Activated effector memory CD4-positive, alpha-beta T cell treated with Interleukin-2 at 50 U/mL for 16 hours (primary cell): ENCODE data around the gene MAN1A2.
"Not testable (repeated sequence)": the region's sequence is repeated elsewhere in the genome, so short reads cannot be mapped to it uniquely, and the experiment has no call there.

Experiments
- DNase-seq: peaks from one replicate; pipeline ENCODE4 v3.0.0-alpha.2; 2020

MAN1A2 gene

DNA sequence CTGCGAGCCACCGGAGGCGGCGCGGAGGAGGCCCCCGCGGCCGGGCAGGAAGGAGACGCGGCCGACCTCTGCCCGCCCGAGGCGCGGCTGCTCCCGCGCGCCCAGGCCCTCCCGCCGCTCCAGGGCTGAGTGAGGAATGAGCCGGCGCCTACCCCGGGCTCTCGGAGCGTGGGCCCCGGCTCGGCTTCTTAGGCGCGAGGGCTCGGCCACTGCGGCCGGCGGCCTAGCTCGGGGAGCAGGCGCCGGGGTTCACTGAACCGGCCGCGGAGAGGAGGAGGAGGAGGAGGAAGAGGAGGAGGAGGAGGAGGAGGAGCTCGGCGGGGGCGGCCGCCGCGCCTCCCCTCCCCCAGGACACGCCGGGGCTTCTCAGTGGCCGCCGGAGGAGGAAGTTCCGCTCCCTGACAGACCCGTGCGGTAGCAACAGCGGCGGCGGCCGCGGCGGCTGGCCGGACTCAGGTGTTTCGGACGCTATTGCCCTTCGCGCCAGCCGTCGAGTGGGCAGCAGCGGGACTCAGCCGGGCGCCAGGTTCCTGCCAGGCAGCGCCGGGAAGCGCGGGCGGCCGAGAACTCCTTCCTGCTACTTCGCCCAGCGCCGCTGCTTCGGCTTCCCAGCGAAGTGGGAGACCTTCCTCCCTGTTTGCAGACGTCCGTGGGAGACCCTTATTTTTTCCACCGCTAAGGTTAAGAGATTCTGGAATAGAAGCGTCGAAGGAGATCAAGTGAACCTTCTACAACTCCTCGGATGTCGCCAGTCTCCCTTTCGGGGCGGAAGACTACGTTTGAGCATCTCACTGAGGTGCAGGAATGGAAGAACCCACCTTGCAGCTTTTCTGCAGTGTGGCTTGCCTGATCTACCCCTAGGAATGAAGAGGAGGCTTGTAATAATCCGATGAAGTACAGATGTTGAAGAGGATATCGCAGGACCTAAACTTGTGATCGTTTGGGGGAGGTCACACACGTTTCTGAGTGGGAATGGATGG lies at the start of gene MAN1A2:
TSS of gene MAN1A2 (plus strand) at position 404 of the 980 bp plus-strand sequence. CDS start 735 bp downstream, outside the sequence.
- peak; percentile 67 for DNase-seq

DNA sequence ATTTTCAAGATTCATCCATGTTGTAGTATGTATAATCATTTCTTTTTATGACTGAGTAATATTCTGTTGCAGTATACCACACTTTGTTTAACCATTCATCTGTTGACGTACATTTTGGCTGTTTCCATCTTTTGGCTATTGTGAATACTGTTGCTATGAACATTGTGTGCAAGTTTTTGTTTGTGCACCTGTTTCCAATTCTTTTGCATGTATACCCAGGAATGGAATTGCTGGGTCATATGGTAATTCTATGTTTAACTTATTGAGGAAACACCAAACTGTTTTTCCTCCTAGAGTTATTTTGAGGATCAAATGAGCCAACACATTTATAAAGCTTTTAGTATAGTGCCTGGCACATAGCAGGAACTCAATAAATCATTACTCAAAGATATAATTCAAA lies 49.2 kb upstream of the MAN1A2 start:
- no peak for DNase-seq

DNA sequence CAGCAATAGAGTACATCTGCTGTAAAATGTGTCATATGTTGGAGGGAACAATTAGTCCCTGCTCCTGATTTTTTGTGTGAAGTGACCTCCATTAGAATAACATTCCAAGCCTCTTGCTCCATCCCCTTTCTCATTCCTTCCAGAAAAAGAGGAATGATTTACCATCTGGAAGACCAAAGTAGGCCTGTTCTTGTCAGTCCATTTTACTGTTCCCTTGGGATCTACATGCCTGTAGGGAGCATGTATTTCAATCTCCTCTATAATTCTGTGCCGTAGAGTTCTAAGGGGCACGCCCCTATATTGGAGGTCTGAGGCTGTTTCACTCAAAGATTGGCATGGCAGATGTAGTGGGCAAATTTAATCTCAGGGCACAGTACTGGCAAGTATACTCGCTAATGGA lies 48.8 kb upstream of the MAN1A2 start:
- no peak for DNase-seq

DNA sequence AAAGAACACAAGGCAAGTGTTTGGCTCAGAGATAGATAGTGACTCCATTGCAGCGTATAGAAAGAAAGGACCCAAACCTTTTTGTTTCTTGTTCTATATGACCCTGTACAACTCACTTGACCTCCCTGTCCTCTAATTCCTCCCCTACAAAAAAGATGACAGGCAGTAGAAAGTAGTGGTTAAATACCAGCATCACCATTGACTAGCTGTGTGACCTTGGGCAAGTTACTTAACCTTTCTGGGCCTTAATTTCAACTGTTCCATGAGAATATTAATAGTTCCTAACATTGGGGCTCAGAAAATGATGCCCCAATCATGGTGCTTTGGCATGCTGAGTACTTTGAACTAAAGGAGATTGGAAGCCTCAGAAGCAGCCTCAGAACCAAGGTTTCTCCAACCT lies 46.7 kb upstream of the MAN1A2 start:
- no peak for DNase-seq

DNA sequence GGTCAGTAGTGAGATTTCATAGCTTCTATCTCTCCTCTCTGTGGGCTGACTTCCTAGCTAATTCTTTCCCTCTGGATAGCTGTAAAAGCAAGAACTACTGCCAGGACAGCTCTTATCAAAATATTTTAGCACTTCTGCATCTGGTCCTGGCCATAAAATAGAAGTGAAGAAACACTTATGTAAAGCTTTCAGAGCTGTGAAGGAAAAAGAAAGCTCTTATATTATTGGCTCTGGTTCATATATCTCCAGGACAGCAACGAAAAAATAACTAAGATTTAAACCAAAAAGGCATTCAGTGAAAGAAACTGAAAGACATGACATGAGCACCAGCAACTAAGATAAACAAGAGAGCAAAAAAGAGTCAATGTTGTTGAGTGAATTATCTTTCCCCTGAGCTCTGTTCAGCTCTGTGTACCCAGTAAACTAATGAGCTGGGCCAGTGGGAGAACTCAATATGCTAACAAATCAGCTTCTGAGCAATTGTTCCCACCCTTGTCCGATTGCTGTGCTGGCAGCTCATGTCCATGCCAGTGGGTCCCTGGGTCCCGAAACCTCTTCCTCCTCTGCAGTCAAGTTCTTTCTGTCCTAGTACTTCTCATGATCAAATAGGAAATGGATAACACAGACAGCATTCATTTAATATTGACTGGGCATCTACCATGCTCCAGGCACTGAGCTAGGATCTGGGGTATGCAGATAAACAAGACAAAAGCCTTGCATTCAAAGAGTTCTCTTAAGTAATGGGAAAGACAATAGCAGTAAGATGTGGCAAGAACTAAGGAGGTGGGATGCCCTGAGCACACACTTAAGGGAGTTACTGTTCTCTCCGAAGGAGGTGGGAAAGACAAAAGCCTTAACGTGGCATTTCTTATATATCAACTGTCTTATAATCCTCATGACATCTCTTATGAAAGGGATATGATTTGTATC lies 45.3 kb upstream of the MAN1A2 start:
- DNase-seq: no peak

DNA sequence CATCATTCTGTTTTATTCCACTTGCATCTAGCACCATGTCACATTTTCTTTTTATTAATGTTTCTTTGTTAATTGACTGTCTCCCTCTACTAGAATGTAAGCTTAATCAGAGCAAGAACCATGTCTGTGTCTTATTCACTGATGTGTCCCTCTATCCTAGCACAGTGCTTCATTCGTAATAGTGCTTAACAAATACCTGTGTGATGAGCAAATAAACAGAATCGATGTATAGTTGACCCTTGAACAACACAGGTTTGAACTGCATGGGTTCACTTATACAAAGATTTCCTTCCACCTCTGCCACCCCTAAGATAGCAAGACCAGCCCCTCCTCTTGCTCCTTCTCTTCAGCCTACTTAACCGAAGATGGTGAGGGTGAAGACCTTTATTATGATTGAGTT lies 42.9 kb upstream of the MAN1A2 start:
- no peak for DNase-seq

DNA sequence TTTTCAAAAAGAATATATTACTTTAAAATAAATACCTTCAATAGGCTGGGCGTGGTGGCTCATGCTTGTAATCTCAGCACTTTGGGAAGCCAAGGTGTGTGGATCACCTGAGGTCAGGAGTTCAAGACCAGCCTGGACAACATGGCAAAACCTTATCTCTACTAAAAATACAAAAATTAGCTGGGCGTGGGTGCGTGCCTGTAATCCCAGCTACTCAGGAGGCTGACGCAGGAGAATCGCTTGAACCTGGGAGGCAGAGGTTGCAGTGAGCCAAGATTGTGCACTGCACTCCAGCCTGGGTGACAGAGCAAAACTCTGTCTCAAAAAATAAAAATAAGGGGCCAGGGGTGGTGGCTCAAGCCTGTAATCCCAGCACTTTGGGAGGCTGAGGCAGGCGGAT lies 41.2 kb upstream of the MAN1A2 start:
- DNase-seq: not testable (repeated sequence)

DNA sequence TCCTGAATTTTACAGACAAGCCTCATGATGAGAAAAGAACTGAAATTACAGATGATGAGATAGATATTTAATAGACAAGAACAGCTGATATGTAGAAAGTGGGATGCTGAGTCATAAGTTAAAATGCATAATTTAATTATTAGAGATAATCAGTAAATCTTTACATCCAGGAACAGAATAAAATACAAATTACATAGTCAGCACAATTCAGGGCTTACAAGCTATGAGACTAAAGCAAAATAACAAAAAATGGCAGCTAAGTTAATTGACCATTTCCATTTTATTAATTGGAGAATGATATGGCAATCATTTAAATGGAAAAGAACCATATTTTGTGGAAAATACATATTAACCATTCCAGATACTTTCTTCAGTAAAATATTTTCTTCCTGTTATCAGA lies 40.2 kb upstream of the MAN1A2 start:
- no peak for DNase-seq

DNA sequence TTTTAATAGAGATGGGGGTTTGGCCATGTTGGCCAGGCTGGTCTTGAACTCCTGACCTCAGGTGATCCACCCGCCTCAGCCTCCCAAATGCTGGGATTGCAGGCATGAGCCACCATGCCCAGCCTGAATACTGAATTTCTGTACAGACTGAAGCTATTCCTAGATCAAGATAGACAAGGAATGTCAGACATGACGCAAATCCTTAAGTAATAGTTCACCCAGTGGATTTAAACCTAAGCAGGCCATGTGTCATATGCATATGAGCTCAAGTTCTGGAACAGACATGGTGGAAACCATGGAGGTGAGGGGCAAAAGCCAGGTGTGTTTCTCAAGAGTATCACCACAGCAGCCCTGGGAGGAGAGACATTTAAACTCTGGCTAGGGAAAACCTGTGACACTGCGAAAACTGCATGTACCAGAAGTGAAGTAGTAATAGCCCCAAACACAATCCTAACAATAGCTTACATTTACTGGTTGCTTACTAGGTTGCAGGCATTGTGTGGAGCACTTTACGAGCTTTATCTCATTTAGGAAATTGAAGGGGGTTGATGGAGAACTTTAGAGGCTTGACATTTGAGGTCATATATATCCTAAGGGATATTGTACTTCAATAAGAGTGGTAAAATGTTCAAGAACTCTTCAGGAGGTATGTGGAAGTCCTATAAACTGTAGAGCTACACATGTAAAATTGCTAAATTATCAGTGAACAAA lies 31.7 kb upstream of the MAN1A2 start:
- DNase-seq: no peak

DNA sequence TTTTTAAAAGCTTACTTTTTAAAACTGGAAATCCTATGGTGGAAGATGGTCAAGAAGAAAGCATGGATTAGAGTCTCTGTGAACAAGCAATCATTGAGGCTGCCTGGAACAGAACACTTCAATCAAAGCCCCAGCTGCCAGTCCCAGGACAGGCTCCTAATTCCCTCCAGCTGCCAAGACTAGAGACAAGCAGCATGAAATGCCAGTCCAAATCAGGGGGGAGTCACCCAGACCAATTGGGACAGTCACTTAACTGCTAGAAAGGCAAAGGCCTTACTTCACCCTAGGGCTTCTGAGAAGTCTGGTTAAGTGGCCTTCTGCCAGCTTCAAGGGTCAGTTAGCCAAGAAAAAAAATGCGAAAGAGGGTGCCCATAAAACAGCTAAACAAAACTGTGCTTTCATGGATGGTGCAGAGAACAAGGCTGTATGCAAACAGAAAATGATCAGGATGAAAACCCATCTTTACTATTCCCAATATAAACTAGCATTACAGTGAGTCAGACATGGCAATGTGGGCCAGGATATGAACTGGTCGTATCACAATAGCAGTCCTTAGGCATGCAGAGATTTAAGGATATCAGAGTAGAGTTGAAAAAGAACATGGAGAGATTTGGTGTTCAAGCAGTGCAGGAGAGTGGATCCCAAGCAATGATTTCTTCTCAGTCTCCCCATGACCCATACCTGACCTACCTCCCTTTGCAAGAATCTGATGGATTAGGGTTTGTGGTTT lies 31.0 kb upstream of the MAN1A2 start:
- DNase-seq: no peak

DNA sequence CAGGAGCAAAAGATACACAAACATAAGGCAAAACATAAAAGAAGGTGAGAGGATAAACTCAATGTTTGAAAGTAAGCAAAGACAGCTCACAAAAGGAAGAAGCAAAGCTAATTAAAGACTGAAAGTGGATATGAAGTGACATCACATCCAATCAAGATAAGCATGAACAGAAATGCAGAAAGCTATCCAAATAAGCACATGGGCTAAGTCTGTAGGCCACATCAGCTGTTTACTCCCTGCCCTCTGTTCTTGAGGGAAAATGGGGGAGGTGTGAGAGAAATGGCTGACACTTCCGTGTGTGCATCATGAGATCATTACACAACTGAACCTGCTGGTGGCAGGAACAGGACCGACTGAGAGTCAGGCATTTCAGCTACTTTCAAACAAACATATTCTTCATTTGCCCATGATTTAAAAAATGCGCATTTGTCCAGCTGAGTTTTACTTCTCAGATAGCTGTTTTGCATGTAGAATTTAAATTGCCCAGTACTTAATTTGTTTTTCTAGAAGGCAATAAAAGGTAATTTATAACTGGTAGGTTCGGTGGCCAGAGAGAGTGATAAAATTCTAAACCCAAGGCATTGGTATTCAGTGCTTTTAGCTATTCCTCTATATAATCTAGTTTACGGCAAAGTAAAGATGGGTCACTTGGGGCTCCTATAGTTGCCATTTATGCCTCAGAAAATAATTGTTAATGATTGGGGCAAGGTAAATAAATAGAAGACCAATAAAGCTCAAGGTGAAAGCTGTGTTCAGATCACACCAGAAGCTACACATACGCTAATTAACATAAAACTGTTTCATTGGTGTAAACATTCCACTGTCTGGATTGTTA lies 27.2 kb upstream of the MAN1A2 start:
- no peak for DNase-seq

DNA sequence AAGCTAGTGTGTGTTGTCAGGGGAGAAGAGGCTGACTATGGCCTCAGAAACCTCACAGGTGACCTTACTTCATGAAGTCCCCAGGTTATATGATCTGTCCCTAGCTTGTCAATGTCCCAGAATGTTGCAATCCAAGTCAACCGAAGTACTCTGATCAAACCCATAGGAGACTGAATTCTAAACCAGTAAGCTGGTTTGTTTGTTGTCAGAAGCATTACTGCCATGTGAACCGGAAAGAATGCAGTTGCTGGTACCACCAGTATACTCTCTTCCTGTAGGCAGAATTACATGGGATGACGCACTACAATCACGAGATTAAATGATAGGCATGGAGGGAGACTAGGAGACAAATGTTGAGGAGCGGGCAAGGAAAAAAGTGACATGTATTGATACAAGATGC lies 26.1 kb upstream of the MAN1A2 start:
- no peak for DNase-seq

DNA sequence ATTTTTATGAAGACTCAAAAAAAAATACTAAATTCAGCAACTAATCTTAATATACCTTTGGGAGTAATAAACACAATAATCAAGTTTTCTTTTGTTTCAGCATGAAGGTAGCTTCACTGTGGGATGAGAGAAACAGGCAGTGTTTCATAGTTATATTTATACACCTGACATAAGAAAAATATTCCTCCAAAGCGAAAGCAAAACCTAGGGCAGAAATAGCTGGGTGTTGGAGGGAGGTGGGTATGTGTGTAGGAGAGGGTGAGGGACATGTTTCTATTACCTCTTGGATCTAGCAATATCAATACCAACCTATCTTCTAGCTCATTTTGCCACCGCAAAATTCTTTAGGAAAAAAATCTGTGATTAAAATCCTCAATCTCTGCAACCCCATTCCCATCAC lies 24.9 kb upstream of the MAN1A2 start:
- DNase-seq: no peak

DNA sequence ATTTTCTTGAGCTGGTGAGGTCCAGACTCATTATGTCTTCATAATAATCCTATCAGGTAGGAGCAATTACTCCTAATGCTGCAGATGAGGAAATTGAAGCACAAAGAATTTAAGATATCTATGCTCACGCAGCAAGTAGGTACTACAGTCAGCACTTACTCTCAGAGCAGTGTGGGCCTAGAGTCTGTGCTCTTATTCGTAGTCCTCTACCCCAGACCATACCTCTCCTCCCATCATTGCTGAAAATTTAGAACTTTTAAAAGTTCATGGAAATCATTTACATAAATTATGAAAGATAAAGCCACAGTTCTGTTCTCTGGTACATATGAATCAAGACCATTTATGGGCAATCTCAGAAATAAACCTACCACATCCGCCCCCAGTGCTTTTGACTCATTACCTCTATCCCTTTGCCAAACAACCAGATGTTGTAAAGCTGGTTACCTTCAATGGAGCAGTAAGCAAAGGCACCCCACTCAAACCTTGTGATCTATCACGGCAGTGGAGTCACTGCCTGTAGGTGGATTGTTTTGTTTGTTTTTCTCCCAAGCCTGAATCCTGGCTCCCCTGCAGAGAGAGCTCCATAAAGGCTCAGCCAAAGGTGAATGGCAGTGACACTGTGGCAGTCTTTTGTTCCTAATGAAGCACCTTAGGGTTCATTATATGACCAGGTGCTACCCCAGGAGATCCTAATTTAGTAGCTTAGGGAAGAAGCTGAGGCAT lies 20.9 kb upstream of the MAN1A2 start:
- DNase-seq: no peak

DNA sequence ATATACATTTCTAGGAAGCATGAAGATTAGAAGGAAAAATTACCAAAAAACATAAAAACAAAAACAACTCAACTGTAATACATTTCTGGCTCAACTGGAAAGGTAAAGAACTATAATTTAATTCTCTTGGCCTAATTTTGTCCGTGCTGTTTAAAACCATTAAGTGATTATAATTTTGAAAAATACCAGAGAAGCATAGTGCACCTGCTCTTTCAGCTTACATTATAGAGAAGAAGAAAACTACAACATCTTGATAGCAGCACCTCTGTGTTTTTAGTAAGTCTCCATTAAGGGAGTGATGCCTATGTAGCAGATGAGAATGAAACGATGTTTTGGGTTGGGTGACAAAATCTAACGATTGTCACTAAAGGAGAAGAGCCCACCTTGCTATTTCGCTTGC lies 19.3 kb upstream of the MAN1A2 start:
- DNase-seq: no peak

DNA sequence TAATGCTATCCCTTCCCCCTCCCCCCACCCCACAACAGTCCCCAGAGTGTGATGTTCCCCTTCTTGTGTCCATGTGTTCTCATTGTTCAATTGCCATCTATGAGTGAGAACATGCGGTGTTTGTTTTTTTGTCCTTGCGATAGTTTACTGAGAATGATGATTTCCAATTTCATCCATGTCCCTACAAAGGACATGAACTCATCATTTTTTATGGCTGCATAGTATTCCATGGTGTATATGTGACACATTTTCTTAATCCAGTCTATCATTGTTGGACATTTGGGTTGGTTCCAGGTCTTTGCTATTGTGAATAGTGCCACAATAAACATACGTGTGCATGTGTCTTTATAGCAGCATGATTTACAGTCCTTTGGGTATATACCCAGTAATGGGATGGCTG lies 14.6 kb upstream of the MAN1A2 start:
- not testable (repeated sequence) for DNase-seq

DNA sequence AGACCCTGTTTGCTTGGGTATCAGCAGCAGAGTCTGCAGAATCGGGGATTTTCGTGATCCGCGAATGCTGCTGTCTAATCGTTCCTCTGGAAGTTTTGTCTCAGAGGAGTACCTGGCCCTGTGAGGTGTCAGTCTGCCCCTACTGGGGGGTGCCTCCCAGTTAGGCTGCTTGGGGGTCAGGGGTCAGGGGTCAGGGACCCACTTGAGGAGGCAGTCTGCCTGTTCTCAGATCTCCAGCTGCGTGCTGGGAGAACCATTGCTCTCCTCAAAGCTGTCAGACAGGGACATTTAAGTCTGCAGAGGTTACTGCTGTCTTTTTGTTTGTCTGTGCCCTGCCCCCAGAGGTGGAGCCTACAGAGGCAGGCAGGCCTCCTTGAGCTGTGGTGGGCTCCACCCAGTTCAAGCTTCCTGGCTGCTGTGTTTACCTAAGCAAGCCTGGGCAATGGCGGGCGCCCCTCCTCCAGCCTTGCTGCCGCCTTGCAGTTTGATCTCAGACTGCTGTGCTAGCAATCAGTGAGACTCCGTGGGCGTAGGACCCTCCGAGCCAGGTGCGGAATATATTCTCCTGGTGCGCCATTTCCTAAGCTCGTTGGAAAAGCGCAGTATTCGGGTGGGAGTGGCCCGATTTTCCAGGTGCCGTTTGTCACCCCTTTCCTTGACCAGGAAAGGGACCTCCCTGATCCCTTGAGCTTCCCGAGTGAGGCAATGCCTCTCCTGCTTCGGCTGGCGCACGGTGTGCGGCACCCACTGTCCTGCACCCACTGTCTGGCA lies 9.2 kb upstream of the MAN1A2 start:
- DNase-seq: peak; percentile 45

DNA sequence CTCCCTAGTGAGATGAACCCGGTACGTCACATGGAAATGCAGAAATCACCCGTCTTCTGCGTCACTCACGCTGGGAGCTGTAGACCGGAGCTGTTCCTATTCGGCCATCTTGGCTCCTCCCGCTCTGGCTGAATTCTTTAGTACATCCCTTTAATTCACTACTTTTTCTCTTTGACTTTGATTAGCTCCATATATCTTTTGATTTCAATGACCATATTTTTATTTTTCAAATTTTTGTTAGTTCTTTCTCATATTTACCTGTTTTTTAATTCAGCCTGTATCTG lies 8.7 kb upstream of the MAN1A2 start:
- not testable (repeated sequence) for DNase-seq

DNA sequence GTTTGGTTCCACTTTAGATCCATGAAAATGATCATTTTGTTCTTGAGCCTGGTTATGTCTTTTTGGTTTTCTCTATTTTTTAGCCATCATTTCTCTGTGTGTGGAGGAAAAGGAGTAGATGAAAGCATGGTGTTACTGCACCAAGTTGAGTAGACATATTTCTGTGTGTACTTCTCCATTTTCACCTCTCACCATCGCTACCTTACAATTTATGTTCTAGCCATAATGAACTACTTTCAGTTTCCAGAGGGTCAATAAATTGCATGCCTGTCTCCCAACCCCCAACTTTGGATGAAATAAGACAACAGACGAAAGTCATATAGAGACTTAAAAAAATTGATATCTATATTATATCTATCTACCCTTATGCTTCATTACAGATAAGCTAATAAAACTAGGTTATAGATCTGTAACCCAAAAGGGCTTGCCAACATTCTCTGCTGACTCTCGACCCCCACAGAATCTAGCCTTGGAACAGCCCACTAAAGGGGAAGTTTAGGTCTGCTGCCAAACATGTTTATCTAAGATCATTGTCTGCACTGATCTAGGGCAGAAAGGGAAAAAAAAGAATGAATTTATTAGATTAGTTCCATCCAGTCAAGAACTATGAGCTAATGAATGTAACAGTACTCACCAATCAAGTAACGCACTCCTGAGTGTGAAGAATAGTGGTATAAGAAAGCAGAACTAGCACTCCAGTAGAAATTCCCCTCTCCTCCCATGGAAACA lies 7.5 kb upstream of the MAN1A2 start:
- no peak for DNase-seq
